WERI-Rb-1 (cell line): ENCODE data around the gene CASR.
"Not testable (repeated sequence)": the region's sequence is repeated elsewhere in the genome, so short reads cannot be mapped to it uniquely, and the experiment has no call there.

Experiments
- DNase-seq: peaks from one replicate; pipeline ENCODE4 v3.0.0-alpha.2; 2020
- H3K27ac ChIP-seq: fragments of 250-450 bp; sonication (Bioruptor Pico); 2 replicates; pipeline ENCODE4 v1.5.1; 2020; ENCODE audit warnings: mild to moderate bottlenecking, moderate library complexity
- H3K27me3 ChIP-seq: fragments of 250-450 bp; sonication (Bioruptor Pico); 2 replicates; pipeline ENCODE4 v1.5.1; 2021; ENCODE audit warnings: mild to moderate bottlenecking, low read depth, moderate library complexity; ENCODE audit not compliant: insufficient read depth, severe bottlenecking
- H3K36me3 ChIP-seq: fragments of 250-450 bp; sonication (Bioruptor Pico); 2 replicates; pipeline ENCODE4 v1.5.1; 2020; ENCODE audit warnings: mild to moderate bottlenecking, moderate library complexity
- H3K4me3 ChIP-seq: 2 replicates; pipeline ENCODE4 v1.5.1; 2011; ENCODE audit warnings: low read depth, mild to moderate bottlenecking, control low read depth, low read length
- H3K9me3 ChIP-seq: fragments of 250-450 bp; sonication (Bioruptor Pico); 2 replicates; pipeline ENCODE4 v1.5.1; 2021; ENCODE audit warnings: mild to moderate bottlenecking, moderate library complexity; ENCODE audit not compliant: severe bottlenecking
- TF ChIP-seq, protein P1 (sequence below): IDR thresholded peaks from 2 replicates; pipeline ENCODE4 v1.5.1; 2011; ENCODE audit warnings: low read depth, mild to moderate bottlenecking, control low read depth, inconsistent platforms, low read length

Gene CASR

DNA sequence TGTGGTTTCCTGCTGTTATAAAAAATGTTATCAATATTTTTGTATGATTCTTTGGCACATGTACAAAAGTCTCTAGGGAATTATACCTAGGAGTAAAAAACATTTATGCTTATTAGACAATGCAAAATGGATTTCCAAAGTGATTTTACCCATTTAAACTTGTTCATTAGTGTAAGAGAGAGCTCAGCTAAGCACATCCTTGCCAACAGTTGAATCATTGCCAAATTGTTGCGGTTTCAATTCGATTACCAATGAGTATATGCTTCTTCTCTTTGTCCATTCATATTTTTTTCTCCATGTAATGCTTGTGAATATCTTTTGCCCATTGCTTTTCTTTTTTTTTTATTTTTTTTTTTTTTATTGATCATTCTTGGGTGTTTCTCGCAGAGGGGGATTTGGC lies 17.2 kb downstream of the CASR start:
- Histone ChIP-seq H3K27me3 (peaks cover 6% of the 10 kb centered on the region), H3K4me3 (no peak overlapping the region), H3K36me3 (no peaks in the 10 kb centered on the region), H3K9me3 (no peaks in the 10 kb centered on the region), H3K27ac (no peak overlapping the region)
- DNase-seq: no peak
- TF ChIP-seq, protein P1, sequence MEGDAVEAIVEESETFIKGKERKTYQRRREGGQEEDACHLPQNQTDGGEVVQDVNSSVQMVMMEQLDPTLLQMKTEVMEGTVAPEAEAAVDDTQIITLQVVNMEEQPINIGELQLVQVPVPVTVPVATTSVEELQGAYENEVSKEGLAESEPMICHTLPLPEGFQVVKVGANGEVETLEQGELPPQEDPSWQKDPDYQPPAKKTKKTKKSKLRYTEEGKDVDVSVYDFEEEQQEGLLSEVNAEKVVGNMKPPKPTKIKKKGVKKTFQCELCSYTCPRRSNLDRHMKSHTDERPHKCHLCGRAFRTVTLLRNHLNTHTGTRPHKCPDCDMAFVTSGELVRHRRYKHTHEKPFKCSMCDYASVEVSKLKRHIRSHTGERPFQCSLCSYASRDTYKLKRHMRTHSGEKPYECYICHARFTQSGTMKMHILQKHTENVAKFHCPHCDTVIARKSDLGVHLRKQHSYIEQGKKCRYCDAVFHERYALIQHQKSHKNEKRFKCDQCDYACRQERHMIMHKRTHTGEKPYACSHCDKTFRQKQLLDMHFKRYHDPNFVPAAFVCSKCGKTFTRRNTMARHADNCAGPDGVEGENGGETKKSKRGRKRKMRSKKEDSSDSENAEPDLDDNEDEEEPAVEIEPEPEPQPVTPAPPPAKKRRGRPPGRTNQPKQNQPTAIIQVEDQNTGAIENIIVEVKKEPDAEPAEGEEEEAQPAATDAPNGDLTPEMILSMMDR: no peak

DNA sequence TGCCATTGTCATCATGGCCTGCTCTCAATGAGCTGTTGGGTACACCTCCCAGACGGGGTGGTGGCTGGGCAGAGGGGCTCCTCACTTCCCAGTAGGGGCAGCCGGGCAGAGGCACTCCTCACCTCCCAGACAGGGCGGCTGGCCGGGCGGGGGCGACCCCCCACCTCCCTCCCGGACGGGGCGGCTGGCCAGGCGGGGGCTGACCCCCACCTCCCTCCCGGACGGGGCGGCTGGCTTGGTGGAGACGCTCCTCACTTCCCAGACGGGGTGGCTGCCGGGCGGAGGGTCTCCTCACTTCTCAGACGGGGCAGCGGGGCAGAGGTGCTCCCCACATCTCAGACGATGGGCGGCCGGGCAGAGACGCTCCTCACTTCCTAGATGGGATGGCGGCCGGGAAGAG lies 18.0 kb downstream of the CASR start:
- not testable (repeated sequence) for DNase-seq, H3K36me3 ChIP-seq, H3K27me3 ChIP-seq, H3K4me3 ChIP-seq, H3K9me3 ChIP-seq, H3K27ac ChIP-seq

DNA sequence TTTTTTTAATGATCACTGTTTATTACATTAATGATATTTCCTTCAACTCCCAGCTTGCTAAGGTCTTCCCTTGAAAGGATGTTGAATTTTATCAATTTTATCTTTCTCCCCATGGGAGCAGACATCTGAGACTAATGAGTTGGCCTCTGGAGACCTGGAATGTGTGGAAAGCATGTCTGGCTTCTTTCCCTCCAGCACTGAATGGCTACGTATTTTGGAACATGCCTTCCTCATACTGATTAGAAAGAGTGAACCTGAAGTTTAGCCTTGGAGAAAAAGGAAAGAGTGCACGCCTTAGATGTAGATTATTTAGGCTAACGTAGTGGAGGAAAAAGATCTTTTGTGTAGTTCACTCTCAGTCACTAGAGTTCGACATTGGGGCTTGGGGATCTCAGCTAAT lies 25.1 kb downstream of the CASR start:
- Histone ChIP-seq H3K9me3 (no peaks in the 10 kb centered on the region), H3K4me3 (no peak overlapping the region), H3K27me3 (peaks cover 8% of the 10 kb centered on the region), H3K36me3 (no peaks in the 10 kb centered on the region), H3K27ac (no peak overlapping the region)
- DNase-seq: no peak
- TF ChIP-seq, protein P1: no peak

DNA sequence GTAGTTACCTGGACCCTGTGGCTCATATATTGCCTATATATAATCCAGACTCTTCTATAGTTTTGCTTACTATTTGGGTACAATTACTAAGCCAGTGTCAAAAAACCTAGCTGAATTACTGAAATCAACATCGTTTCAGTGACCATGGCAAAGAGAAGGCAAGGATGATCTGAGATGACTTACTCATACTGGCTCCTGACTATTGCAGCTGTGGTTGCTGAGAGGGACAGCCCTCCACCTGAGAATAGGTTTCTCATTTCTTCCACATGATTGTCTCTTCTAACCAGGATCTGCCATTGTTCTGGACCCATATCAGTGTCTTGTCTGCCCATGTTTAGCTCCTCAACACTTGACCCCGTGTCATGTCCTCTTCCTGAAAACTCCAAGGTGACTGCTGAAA lies 30.2 kb downstream of the CASR start:
- no peak for DNase-seq

DNA sequence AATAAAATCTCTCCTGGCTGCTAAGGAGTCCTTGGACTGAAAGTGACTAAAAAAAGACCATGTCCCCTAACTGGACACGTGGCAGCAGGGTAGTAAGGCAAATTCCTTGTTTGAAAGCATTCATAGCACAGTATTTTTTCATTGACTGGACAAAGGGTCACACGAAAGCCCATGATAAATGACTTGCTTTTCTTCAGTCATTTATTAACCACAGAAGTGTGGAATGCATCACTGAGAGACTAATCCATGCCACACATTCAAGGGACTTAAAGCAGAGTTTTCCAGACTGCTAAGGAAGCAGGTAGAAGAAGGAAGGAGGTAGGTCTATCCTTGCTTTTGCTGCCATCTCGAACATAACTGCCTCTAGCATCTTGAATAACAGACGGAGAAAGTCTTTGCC lies 31.2 kb downstream of the CASR start:
- no peak for DNase-seq
- H3K9me3 ChIP-seq: no peaks in the 10 kb centered on the region
- no peaks in the 10 kb centered on the region for H3K36me3 ChIP-seq
- TF ChIP-seq, protein P1: no peak
- peaks cover 17% of the 10 kb centered on the region for H3K27me3 ChIP-seq
- no peak overlapping the region for H3K4me3 ChIP-seq
- no peak overlapping the region for H3K27ac ChIP-seq

More for the DNA sequence above, 30.2 kb downstream of the CASR start:
- TF ChIP-seq, protein P1: no peak
- Histone ChIP-seq H3K9me3 (no peaks in the 10 kb centered on the region), H3K4me3 (no peak overlapping the region), H3K27ac (no peak overlapping the region), H3K36me3 (no peaks in the 10 kb centered on the region), H3K27me3 (peaks cover 14% of the 10 kb centered on the region)

DNA sequence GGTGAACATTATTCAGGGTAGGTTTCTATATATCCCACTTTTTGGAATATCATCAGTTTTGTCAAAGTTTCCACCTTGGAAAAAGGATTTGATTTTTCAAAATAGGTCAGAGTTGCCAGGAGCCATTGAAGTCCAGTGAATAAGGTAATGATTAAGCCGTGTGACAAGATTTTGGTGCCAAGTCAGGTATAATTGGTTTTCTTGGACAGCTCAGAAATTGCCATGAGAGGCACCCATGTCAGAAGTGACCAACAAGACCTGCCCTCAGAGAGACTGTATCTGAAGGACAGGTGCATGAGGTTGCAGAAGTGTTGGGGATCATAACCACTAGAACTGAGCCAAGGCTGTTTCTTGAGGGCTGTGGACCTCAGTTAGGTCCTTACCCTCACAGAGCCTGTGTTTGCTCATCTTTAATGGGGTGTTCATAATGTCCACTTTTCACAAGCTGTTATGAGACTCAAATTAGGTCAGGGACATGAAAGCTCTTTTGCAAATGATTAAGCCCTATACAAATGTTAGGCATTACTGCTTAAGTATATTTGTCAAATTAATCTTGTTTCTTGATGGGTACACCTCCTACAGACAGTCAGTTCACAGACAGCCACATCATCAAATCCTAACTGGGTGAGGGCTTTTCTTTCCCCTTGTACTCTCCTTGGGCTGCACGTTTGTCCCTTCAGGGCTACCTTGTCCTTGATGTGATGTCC lies 32.3 kb downstream of the CASR start:
- Histone ChIP-seq H3K36me3 (no peaks in the 10 kb centered on the region), H3K4me3 (no peak overlapping the region), H3K27ac (no peak overlapping the region), H3K9me3 (no peaks in the 10 kb centered on the region), H3K27me3 (peaks cover 11% of the 10 kb centered on the region)
- no peak for DNase-seq
- TF ChIP-seq, protein P1: no peak
